Measurements from ENCODE around the gene LRRC8B. TPM values are rescaled to one million over a fixed set of nuclear protein-coding genes. Genes with fewer than 3 reads are reported as not detected.
"Not testable (repeated sequence)": the region's sequence is repeated elsewhere in the genome, so short reads cannot be mapped to it uniquely, and the experiment has no call there.

LRRC8B gene
- total RNA-seq, 1 donor from 2014 or later: 11.6 TPM

DNA sequence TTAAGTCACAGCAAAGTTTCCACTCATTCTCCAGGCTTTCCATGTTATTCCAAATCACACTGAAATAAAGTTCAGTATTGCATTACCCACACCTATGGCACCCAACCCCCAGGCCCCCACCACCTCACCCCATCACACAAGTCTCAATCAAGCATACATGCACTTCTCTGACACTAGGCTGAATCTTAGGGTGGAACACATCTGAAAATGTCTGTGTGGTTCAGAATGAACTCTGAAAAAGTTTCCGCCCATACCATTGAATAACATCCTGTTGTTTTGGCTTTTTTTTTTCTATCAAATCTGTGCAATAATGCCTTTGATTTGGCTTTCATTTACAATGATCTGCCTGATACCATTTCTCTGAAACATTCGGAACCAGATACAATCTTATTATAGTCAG lies 82.5 kb downstream of the LRRC8B start:
- DNase-seq (ENCODE audit: low read depth): no peak

- DNase-seq (ENCODE audit: low read depth): no peak
Observed at GRCh38 chr1:89607586-89608318, 83.1 kb downstream of the LRRC8B start.

DNA sequence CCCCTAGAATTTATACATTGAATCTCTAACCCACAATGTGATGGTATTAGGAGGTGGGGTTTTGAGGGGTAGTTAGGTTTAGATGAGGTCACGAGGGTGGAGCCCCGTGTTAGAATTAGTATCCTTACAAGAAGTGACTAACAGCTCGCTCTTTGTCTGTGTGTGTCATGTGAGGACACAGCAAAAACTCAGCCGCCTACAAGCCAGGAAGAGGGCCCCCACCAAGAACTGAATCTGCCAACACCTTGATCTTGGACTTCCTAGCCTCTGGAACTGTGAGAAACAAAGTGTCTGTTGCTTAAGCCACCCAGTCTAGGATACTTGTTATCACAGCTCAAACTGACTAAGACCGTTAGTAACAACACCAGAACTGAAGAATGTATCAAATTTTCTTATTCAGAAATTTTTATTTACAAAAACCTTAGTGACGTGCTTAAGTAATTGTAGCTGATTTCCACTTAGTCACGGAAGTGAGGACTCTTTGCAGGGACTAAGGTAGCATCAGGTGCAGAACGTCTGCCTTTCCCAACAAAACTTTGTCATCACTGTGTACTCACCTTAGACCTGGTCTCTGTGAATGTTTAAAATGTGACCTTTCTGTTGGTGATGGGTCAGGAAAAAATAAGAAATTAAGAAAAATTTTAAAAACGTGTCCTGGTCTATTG lies 83.8 kb downstream of the LRRC8B start:
- no peak for DNase-seq (ENCODE audit: low read depth)

DNA sequence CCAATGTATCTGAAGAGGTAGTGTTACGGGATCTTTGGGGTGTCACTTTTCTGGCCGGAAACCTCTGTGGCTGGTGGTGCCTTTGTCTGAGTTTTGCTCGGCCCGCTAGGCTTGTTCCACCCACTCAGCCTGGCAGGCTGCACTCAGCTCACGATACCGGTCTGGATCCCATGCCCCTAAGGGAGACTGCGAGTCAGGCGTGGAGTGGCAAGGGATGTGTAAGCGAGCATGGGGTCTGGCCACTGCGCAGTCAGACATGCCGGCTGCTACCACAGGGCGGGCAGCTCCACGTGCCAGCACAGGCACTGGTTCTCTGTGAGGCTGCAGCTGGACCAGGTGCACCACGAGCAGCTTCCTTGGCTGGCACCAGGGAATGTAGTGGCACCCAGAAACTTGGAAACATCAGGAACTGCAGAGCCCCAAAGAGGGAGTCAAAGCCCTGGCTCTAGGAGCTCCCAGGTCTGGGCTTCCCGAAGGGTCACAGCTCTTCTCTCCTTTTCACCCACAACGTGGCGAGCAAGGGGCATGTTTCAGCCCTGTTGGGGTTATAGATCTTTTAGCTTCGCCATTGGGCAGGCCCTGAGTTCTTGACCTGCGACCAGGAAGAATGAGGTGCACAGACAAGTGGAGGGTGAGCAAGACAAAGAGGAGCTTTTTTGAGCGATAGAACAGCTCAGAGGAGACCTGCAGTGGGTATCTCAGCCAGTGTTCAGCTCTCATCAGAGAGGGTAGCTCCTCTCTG lies 84.5 kb downstream of the LRRC8B start:
- DNase-seq (ENCODE audit: low read depth): no peak

- no peak for DNase-seq (ENCODE audit: low read depth)
Observed at GRCh38 chr1:89609781-89610456, 85.3 kb downstream of the LRRC8B start.

DNA sequence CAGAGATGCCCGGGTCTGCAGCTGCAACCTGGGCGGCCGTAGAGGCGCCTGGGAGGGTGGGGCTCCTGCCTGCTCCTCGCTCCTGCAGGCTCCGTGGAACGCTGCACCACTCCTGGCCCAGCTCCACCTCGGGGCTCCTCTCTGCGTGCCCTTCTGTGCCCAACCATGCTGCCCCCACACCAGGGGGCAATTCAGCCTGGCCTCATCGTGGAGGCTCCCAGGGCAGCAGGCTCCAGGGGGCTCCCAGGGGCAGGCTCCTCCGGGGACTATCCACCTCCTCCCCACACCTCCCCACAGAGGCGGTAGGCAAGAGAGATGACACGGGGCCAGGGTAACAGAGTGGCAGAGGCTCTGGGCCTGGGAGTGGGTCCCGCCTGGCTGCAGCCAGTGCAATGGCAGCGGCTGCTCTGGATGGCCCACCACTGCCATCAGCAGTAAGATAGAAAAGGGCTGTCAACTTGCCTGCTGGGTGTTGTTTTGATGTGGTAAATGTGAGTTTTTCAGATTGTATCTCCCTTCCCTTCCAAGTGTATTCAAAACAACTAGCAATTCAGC lies 85.9 kb downstream of the LRRC8B start:
- DNase-seq (ENCODE audit: low read depth): no peak

GRCh38 chr1:89611721-89612120 lies 87.1 kb downstream of the LRRC8B start:
- DNase-seq (ENCODE audit: low read depth): no peak

- DNase-seq (ENCODE audit: low read depth): no peak
Observed at GRCh38 chr1:89613928-89614327, 89.3 kb downstream of the LRRC8B start.

GRCh38 chr1:89615676-89616598 lies 91.3 kb downstream of the LRRC8B start:
- DNase-seq (ENCODE audit: low read depth): no peak

DNA sequence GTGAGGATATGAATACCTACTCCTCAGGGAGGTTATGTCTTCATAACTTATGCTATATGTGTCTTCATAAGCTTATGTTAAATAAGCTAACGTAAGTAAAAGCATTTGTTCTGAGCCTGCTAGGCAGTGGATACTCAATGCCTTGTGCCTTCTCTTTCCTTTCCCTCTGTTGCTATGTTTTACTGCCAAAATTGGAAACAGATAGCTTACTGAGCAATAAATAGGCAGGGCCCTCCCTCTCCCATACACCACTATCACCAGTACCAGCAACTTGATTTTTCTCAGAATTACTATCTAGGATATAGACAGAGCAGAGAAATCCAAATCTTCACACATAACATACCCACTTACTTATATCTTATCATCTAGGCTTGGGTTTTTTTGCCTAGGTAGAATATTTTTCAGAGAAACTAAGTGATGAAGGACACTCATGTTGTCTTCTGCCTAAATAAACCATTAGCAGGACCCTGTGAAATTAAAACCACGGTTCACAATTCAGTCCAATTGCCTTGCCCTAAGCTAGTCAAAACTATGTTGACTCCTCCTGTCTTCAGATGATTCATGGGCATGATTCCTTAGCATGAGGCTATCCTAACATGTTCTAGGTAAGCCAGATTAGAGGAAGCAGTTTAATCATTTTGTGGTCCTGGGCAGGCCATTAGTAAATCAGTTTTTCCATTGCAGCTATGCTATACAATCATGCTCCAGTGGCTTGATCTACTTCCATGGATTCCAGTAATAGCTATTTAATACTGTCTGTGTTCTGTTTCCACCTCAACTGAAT lies 92.4 kb downstream of the LRRC8B start:
- no peak for DNase-seq (ENCODE audit: low read depth)

GRCh38 chr1:89620664-89621063 lies 96.0 kb downstream of the LRRC8B start:
- no peak for DNase-seq (ENCODE audit: low read depth)

- DNase-seq (ENCODE audit: low read depth): peak; percentile 40
Observed at GRCh38 chr1:89622895-89623294, 98.3 kb downstream of the LRRC8B start.

- no peak for DNase-seq (ENCODE audit: low read depth)
Observed at GRCh38 chr1:89624314-89624713, 99.7 kb downstream of the LRRC8B start.

GRCh38 chr1:89624715-89625323 lies 100.2 kb downstream of the LRRC8B start:
- no peak for DNase-seq (ENCODE audit: low read depth)

DNA sequence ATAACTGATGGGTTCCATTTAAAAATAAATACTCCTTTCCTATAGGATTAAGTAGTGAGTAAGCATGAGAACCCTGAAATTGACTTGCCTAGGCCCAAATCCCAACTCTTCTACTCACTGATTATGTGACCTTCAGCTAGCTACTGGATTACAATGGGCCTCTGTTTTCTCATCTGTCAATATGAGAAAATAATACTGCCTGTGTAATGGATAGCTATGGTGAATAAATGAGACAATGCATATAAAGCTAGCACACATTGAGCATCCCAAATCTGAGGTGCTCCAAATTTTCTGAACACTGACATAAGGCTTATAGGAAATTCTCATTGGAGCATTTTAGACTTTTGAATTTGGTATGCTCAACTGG lies 103.0 kb downstream of the LRRC8B start:
- DNase-seq (ENCODE audit: low read depth): no peak

DNA sequence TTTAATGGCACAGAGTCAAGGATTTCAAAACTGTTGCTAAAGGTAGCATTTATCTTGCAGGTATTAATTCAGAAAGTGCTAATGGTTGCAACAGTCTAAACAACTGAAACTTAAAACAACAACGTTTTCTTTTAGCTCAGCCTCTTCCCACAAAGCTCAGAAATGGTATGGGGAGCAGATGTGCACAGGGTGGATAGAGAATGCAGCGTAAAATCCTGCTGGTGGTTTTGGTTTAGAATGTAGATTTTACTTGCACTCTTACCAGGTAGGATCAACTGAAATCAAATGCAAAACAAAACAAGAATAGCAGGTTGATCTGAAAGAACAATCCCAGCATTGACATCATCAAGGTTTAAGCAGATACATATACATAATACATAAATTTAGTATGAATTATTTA lies 104.5 kb downstream of the LRRC8B start:
- no peak for DNase-seq (ENCODE audit: low read depth)

DNA sequence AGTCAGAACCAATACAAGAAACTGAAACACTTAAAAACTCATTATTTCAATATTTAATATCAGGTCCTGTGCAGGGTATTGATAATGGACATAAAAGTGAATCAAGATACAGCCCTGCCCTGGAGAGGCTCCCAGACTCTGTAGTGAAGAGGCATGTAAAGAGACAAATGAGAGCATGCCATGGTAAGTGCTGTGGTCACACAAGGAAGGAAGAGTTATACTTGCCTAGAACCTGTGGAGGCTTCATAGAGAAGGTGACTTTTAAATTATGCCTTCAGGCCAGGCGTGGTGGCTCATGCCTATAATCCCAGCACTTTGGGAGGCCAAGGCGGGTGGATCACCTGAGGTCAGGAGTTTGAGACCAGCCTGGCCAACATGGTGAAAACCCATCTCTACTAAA lies 105.0 kb downstream of the LRRC8B start:
- DNase-seq (ENCODE audit: low read depth): not testable (repeated sequence)

GRCh38 chr1:89630048-89630447 lies 105.4 kb downstream of the LRRC8B start:
- DNase-seq (ENCODE audit: low read depth): no peak

Data from myocyte (in vitro differentiated cells).